GM21619 (cell line): ENCODE measurements around the gene IAH1.

Experiments used
- ATAC-seq: cut with Tn5 transposase; IDR thresholded peaks from one replicate; pipeline ENCODE4 v1.9.1; 2021; ENCODE audit not compliant: unreplicated experiment

The IAH1 gene

GRCh38 chr2:9474361-9475057, at the start of gene IAH1:
Gene IAH1, plus strand, starts transcription at chr2:9474551. Its CDS starts 16 bp downstream, at chr2:9474567.
- ATAC-seq = peak; percentile 72

GRCh38 chr2:9428965-9429577, 45.3 kb upstream of the IAH1 start:
- ATAC-seq = no peak

GRCh38 chr2:9430316-9431293, 43.7 kb upstream of the IAH1 start:
- ATAC-seq = no peak

- no peak for ATAC-seq
Measured at GRCh38 chr2:9434489-9434888, 39.9 kb upstream of the IAH1 start.

GRCh38 chr2:9439536-9439935, 34.8 kb upstream of the IAH1 start:
- no peak for ATAC-seq

GRCh38 chr2:9440058-9440727, 34.2 kb upstream of the IAH1 start:
- ATAC-seq = no peak

GRCh38 chr2:9441556-9441955, 32.8 kb upstream of the IAH1 start:
- ATAC-seq = no peak

- ATAC-seq = no peak
Measured at GRCh38 chr2:9443526-9443925, 30.8 kb upstream of the IAH1 start.

- no peak for ATAC-seq
Measured at GRCh38 chr2:9445089-9445488, 29.3 kb upstream of the IAH1 start.

GRCh38 chr2:9451231-9451630, 23.1 kb upstream of the IAH1 start:
- ATAC-seq = no peak

GRCh38 chr2:9460441-9461017, 13.8 kb upstream of the IAH1 start:
- no peak for ATAC-seq

GRCh38 chr2:9461079-9461478, 13.3 kb upstream of the IAH1 start:
- ATAC-seq = no peak

- ATAC-seq = no peak
Measured at GRCh38 chr2:9462313-9462712, 12.0 kb upstream of the IAH1 start.

- ATAC-seq = no peak
Measured at GRCh38 chr2:9462886-9463697, 11.3 kb upstream of the IAH1 start.

- ATAC-seq = no peak
Measured at GRCh38 chr2:9463698-9464034, 10.7 kb upstream of the IAH1 start.

GRCh38 chr2:9465170-9465569, 9.2 kb upstream of the IAH1 start:
- ATAC-seq = no peak

- ATAC-seq = no peak
Measured at GRCh38 chr2:9466147-9466683, 8.1 kb upstream of the IAH1 start.

- no peak for ATAC-seq
Measured at GRCh38 chr2:9467687-9468086, 6.7 kb upstream of the IAH1 start.

- ATAC-seq = no peak
Measured at GRCh38 chr2:9471206-9471605, 3.1 kb upstream of the IAH1 start.

GRCh38 chr2:9472511-9472910, 1.8 kb upstream of the IAH1 start:
- ATAC-seq = no peak
